Hypothalamus (tissue), 51 donors: Measurements from ENCODE around the gene EIF3D.
"Not testable (repeated sequence)": the region's sequence is repeated elsewhere in the genome, so short reads cannot be mapped to it uniquely, and the experiment has no call there.

Source experiments
- DNase-seq, 51 donors: peaks; one replicate each; lab custom pipeline; 2025; lab: John Stamatoyannopoulos, UW

EIF3D gene

DNA sequence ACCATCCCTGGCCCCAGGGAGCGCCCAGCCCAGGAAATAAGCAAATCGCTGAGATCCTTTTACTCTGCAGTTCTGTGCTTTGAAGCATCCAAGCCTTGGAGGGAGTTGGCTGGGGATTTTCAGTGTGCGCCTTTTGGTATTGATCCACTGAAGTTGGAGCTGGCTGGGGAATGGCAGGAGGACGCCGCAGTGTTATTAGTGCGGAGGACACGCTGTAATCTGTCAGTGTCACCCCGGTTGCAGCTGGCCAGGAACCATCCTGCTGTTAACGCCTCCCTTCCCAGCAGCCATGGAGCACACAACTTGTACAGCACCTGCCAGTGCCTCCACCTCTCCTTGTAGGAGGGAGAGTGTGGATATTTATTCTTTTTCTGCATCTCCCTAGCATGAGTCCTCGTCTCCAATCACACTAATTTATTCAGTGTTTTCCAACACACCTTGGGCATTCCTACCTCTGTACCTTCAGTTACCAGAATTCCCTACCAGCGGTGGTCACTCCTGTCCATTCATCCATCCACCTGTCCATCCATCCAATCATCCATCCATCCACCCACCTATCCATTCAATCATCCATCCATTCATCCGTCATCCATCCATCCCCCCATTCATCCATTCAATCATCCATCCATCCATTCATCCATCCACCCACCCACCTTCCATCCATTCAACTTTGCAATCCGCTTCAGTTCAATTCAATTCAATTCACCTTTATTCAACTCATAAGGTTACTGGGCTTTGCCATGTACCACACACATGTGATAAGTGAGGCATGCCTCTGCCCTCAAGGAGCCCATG lies 21.9 kb upstream of the EIF3D start:
- no peak for DNase-seq

DNA sequence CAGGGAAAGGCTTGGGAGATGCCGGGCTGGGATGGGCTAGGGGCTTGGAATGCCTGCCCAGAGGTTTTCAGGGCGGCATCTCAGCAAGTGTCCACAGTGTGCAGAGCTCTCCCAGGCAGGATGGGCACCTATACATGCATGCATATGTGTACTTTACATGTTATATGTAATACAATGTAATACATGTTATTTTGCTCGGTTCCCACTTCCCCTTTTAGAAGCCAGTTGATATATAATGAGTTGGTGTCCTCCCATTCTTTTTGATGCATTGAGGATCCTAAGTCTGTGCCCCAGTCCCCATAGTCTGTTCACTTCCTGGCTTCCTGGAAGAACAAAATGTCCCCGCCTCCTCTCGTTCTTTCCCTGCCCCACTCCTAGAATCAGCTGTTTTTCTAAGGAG lies 20.1 kb upstream of the EIF3D start:
- DNase-seq: no peak

DNA sequence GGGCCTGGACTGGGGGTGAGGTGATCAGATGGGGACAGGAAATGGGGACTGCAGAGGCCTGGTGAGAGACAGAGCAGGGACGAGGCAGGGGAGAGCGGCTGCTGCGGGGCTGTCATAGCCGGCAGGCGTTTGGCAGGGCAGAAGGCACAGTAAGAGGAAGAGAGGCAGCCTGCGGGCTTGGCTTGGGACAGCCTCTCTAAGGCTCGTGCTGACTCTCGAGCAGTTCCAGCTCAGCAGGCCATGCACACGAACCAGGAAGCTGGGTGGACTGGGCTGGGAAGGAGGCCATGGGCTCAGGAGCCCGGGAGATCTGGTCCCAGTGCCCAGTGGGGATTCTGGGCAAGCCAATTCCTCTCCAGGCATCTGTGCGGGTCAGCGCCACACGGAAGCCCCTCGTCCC lies 19.6 kb upstream of the EIF3D start:
- DNase-seq: no peak

DNA sequence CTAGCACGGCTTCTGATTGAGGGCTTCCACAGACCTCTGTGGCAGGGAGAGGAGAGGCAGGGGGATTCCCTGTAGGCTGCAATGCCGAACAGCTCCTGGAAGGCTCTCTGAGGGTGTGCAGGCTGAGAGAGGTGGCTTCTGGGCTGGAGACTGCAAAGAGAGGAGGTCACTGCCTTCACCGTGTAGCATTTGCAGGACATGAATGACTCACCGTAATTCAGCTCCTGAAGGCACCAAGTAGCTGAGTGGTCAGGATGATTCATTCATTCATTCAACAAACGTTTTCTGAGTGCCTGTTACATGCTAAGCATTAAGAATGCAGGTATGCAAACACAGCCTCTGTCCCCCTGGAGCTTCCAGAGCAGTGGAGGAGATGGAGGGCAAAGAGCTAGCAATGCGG lies 18.0 kb upstream of the EIF3D start:
- DNase-seq: peak in 1 of 51 donors; percentile 22

DNA sequence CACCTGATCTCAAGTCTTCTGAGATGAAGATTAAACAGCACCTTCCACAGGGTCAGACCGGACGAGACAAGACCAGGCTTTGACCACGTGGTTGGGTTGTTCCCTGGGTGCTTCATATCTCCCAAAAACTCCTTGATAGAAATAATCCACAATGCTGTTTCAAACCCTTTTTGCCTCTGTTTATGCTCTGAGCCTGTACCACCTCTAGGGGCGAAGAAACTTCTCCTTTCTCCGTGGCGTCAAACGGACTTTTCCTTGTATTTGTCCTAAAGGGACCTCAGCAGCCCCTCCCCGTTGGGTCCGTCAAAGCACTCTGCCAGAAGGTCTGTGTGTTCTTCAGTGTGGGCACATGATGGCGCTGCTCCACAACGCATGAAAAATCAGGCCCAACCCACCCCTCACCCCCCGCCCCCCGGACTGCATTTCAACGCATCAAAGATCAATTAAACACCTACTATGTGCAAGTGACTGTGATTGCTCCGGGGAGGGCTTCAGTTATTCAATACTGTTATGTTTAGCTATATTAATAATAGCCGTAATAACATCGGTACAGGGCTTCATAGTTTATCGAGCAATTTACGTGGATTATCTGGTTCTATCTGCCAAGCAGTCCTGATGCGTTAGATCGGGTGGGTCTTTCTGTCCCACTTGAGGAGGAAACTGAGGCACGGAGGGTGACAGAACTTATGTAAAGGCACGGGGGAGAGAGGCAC lies 17.3 kb upstream of the EIF3D start:
- peak in 34 of 51 donors; percentile 1 to 48 (median 20) for DNase-seq

DNA sequence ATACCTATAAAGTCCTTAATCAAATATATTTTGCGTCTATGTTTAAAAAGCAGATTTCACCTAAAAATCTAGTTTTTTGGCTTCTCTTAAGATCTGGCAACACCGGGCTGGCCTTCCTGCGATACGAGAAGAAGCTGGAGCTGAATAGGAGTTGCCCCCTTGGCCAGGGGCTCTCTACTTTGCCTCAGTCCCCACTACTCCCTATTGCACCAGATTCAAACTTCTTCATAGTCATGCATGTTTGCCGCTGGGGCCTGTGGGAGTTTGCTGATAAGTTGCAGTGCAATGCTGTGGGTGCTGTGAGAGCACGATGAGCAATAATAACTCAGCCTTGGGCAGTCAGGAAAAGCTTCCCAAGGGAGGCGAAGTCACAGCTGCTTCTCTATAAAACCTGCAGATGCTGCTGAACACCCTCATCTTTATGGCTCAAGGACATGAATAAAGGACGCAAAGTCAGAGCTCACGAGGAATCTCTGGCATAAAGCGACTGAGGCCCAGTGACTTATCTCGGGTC lies 15.2 kb upstream of the EIF3D start:
- peak in 1 of 51 donors; percentile 42 for DNase-seq

DNA sequence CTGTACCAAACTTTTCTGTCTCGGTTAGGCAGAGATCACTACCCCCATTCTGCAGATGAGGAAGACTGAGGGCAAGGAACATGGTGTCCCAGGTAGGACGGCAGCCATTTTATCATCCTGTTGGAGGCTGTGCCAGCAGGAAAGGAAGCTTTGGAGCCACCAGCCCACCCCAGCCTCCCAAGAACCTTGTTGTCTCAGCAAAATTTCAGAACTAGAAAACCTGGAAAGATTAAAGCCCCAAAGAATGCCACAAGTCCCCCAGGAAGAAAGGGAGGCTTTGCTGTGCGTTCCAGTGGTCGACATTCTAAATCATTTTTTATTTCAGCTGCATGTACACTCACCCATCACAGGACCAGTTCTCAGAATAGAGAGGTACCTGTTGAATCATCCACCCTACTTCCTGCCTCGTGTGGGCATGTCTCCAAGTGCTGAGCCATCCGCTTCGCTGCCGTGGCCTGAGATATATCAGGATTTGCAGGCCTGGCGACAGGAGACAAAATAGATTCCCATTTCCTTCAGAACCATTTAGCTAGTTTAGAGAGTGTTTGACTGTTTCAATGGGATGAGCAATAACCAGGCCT lies 13.0 kb upstream of the EIF3D start:
- peak in 1 of 51 donors; percentile 61 for DNase-seq

DNA sequence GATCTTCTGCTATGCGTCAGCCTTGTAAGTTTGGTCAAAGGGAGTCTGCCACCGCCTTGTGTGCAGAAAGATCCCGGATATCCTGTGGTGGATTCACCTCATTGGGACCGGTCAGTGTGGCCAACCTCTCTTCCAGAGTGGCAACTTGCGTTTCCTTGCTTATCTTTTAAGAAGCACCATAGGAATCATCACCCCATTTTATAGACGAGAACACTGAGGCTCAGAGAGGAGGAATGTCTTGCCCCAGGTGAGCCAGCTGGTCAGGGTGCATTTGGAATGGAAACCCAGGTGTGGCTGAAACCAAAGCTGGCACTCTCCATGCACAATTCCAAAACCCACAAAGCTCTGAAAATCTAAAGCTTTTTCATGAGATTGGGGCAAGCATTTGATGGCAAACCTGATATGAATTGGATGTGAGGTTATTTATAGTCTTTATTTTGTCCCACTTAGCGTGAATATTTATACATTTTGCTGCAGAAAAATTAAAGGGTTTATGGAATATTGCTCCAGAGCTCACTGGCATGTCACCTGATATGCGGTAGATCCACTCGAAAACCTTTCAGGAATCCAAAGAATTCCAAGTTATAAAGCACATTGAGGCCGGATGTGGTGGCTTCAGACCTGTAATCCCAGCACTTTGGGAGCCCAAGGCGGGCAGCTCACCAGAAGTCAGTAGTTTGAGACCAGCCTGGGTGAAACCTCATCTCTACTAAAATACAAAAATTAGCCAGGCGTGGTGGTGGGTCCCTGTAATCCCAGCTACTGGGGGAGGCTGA lies 12.1 kb upstream of the EIF3D start:
- no peak for DNase-seq

DNA sequence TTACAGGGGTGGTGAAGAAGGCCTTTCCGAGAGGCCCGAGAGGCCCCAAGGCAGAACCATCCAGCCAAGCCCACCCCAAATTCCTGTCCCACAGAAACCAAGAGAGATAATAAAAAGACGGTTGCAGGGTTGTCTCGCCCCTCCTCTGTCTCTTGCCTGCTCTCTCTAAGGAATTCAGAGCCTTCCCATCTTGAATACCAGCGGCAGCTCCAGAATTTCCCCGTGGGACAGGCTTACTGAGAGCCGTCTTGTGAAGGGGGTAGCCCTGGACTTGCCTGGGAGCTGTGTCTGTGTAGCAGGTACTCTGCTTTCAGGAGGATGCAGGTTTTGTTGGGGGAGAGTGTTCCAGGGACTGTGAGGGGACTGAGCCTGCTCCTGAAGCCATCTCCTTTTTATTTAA lies 9.6 kb upstream of the EIF3D start:
- DNase-seq: no peak

DNA sequence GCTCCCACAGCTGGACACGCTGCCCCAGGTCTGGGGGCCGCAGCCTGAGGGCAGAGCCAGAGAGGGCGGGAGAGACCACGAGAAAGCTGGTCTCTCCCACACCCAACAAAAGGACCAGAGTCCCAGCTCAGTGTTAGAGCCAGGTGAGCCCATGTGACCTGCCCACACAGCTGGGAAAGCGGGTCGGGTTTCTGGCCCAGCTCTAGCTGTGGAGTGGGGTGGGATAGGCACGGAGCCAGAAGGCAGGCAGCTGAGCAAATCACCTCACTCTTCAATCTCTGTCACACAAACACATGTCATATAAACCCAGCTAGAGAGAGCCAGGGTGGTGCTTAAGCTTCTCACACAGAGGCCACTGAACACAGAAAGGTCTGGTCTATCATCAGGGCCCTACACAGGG lies 7.8 kb upstream of the EIF3D start:
- no peak for DNase-seq

DNA sequence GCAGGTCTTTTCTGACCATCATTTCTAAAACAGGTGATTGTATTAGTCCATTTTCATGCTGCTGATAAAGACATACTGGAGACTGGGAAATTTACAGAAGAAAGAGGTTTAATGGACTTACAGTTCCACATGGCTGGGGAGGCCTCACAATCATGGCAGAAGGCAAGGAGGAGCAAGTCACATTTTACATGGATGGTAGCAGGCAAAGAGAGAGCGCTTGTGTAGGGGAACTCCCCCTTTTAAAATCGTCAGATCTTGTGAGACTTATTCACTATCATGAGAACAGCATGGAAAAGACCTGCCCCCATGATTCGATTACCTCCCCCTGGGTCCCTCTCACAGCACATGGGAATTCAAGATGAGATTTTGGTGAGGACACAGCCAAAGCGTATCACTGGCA lies 4.4 kb upstream of the EIF3D start:
- not testable (repeated sequence) for DNase-seq

DNA sequence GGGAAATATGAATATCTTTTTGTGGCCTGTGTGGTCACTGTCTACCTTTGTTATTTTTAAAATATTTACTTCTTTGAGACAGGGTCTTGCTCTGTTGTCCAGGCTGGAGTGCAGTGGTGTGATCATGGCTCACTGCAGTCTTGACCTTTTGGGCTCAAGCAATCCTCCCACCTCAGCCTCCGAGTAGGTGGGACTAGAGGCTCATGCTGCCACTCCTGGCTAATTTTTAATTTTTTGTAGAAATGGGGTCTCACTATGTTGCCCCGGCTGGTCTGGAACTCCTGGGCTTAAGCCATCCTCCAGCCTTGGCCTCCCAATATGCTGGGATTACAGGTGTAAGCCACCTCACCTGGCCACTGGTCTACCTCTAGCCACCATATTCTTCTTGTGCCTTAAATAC lies 3.5 kb upstream of the EIF3D start:
- no peak for DNase-seq

DNA sequence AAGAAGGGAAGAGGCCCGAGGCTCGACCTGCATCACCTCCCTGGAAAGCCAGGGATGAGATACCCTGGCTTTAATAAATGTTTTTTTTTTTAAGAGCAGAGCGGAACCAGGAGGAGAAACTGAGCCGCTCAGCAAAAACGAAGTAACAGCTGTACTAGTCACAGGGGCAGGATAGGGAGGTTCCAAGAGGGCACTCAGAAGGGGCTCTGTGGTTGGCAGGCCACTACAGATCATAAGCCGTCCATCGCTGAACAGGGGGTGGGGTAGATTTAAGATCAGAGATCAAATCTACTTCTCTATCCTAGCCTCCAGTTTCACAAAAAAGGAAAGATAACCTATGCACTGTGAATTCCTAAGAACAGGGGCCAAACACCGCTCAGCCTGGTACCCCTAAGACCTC lies 625 bp downstream of the EIF3D start:
- DNase-seq: peak in 1 of 51 donors; percentile 32

DNA sequence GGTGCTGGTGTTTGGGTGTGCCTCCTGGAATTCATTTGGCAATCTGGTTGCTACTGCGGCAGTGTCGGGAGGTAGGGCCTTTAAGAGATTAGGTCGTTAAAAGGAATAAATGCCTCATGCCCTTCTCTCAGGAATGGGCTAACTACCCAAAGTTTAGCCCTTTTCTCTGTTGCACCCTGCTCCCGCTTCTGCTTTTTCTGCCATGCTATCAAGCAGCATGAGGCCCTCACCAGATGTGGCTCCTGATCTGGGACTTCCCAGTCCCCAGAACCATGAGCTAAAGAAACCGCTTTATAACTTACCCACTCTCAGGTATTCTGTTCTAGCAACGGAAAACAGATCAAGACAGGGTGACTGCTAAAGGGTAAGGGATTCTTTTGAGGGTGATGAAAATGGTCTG lies 6.3 kb downstream of the EIF3D start:
- no peak for DNase-seq

DNA sequence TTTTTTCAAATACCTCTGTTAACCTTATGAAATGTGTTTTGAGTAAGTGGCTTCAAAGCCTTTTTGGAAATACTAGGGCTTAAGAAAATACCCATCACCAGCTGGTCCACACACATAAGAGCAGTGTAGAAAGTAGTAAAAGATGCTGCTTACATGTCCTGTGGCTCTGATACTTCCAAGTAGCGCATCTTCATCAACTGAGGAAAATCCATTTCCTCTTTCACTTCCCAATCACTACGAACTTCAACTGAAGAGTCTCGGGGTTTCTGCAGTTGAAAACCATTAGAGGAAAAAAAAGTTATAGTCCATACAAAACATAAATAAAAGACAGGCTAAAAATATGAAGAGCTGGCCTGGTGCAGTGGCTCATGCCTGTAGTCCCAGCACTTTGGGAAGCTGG lies 8.5 kb downstream of the EIF3D start:
- no peak for DNase-seq

DNA sequence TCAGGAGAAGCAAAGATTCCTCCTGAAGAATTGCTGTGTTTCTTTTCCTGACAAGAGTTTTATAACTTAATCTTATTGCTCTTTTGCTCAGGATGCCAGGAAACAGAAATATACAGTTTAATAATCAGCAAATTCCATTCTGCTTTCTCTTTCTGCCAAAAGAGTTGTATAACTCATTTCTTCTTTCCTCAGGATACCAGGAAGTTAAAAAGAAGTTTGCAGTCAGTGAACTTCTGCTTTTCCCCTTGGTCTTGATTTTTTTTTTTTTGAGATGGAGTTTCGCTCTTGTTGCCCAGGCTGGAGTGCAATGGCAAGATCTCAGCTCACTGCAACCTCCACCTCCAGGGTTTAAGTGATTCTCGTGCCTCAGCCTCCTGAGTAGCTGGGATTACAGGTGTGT lies 9.1 kb downstream of the EIF3D start:
- DNase-seq: not testable (repeated sequence)

DNA sequence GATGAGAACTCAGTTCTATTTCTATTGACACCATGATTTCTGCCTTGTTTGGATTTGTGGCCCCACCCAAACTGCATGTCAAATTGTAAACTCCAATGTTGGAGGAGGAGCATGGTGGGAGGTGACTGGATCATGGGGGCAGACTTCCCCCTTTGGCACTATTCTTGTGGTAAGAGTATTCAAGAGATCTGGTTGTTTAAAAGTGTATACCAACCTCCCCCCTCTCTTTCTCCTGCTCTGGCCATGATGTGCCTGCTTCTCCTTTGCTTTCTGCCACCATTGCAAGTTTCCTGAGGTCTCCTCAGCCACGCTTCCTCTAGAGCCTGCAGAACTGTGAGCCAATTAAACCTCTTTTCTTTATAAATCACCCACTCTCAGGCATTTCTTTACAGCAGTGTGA lies 14.2 kb downstream of the EIF3D start:
- DNase-seq: no peak

DNA sequence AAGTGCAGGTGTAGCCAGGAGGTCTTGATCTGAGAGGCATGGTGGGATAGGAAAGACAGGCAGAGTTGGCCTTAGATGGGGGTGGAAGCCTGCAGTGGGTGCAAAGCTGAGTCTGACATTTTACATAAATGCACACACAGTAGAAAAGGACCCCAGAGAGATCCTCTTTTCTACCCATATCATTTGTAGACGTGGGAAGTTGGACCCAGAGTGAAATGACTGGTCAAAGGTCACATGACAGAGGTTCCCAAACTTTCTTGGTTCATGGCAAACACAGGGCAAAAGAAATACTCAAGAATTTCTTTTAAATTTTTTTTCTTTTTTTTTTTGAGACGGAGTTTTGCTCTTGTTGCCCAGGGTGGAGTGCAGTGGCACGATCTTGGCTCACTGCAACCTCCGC lies 16.0 kb downstream of the EIF3D start:
- DNase-seq: no peak

DNA sequence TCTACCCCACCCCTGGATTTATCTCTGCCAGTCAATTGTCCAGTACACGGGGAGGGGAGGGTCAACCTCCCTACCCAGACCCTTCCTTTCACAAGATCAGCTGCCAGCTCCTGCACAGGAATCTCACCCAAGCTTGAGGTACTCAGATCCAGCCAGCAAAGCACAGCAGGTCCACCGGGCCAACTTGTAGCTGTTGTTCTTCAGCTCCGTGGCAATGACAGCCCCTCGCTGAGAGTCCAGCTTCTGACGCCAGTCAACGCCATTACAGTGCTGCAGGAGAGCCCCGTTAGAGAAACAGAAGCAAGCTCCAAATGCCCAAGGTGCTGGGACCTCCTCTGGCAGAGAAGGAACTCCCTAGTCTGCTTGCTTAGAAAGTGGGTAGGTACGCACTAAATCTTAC lies 16.6 kb downstream of the EIF3D start:
- no peak for DNase-seq

DNA sequence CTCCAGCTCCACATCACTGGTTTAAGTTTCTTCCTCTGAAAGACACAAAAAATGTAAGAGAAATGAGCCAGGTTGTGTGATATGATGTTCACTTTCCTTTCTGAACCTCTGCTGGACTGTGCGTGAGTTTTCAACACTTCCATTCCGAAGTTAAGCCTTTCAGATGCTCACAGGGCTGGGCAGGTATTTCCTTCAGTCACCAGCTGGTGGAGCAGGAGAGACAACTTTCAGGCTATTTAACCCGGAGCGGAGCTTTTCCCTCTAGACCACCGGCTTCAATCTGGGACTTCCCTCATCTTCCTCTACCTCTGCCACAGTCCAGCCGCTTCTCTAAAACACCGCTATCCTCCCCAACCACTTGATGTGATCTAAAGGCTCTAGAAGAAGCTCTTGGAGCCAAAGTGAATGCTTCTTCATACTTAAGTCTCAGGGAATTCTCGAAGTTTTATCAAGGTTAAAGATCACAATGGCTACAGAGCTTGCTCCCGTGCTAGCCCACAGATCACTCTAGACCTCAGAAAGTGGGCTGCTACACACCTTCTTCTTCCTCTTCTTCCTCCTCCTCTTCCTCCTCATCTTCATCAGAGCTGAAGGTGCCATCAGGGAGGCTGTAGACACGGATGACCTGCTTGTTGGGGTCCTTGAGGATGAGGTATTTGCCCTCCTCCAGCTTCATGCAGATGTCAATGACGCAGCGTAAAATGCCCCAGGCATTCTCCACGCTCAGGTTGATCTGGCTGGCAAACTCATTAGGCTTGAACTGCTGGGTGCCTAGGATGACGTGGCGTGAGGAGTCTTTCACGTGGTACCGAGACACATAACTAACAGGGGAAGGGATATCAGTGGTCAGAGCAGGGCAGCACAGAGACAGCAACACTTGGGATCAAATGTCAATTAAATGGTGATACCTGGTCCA lies 17.7 kb downstream of the EIF3D start:
- peak in 12 of 51 donors; percentile 5 to 26 (median 12) for DNase-seq
